Glutamatergic neuron (in vitro differentiated cells): Measurements from ENCODE around the gene CD3G. TPM values are rescaled to one million over a fixed set of nuclear protein-coding genes. Genes with fewer than 3 reads are reported as not detected.

ENCODE experiments used
- DNase-seq: peaks from one replicate; pipeline ENCODE4 v3.0.0; 2022
- H3K27ac Mint-ChIP-seq: one replicate; pipeline ENCODE4 v1.8.0; 2020; ENCODE audit warnings: mild to moderate bottlenecking, mixed read lengths, inconsistent platforms; ENCODE audit not compliant: unreplicated experiment
- H3K27me3 Mint-ChIP-seq: one replicate; pipeline ENCODE4 v1.8.0; 2020; ENCODE audit warnings: mild to moderate bottlenecking, moderate library complexity, mixed read lengths, inconsistent platforms; ENCODE audit not compliant: unreplicated experiment
- H3K36me3 Mint-ChIP-seq: one replicate; pipeline ENCODE4 v1.8.0; 2020; ENCODE audit warnings: mild to moderate bottlenecking, mixed read lengths, inconsistent platforms; ENCODE audit not compliant: unreplicated experiment
- H3K4me1 Mint-ChIP-seq: one replicate; pipeline ENCODE4 v1.8.0; 2020; ENCODE audit warnings: mild to moderate bottlenecking, low read depth, mixed read lengths, inconsistent platforms; ENCODE audit not compliant: unreplicated experiment
- H3K4me3 Mint-ChIP-seq: one replicate; pipeline ENCODE4 v1.8.0; 2020; ENCODE audit warnings: mild to moderate bottlenecking, mixed read lengths, inconsistent platforms; ENCODE audit not compliant: unreplicated experiment
- H3K9me3 Mint-ChIP-seq: one replicate; pipeline ENCODE4 v1.8.0; 2020; ENCODE audit warnings: mild to moderate bottlenecking, moderate library complexity, mixed read lengths, inconsistent platforms; ENCODE audit not compliant: unreplicated experiment
- CTCF ChIP-seq: fragments of 200-600 bp; sonication (generic); IDR thresholded peaks from one replicate; pipeline ENCODE4 v1.5.0; 2021; ENCODE audit not compliant: partially characterized antibody, unreplicated experiment
- total RNA-seq: library from RNA; stranded (reverse); fragmentation: NEBNext Ultra II Directional; extraction: Animal tissue kit (Norgen Biotek cat#: 25700); gene quantifications from one replicate; pipeline ENCODE4 v1.2.1, GENCODE V29; 2021; ENCODE audit not compliant: unreplicated experiment

The CD3G gene
- total RNA-seq, 1 donor from 2014 or later, result 0.39 TPM

DNA sequence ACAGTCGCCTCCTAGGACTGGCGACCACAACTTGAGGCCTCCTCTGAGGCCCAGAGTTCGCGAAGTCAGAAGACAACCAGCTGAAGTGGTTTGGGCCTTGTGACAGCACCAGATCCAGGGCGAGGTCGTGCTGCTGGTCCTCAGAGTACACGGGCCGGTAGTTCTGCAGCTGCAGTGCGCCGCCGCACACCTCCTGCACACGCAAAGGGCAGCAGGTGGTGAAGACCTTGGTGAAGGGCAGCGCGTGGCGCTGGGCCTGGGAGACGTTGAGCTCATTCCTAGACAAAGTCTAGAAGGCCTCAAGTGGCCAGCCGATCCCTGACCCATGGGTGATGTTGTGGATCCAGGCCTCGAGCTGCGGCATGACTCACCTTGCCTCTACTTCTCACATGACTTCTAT is 21.4 kb upstream of the CD3G start:
- DNase-seq, result no peak
- H3K27me3 Mint-ChIP-seq, result no peaks in the 10 kb centered on the region
- no peaks in the 10 kb centered on the region for H3K4me1 Mint-ChIP-seq
- H3K4me3 Mint-ChIP-seq, result no peak overlapping the region
- no peaks in the 10 kb centered on the region for H3K36me3 Mint-ChIP-seq
- no peak for TF ChIP-seq CTCF
- peaks cover 4% of the 10 kb centered on the region for H3K9me3 Mint-ChIP-seq
- no peak overlapping the region for H3K27ac Mint-ChIP-seq

DNA sequence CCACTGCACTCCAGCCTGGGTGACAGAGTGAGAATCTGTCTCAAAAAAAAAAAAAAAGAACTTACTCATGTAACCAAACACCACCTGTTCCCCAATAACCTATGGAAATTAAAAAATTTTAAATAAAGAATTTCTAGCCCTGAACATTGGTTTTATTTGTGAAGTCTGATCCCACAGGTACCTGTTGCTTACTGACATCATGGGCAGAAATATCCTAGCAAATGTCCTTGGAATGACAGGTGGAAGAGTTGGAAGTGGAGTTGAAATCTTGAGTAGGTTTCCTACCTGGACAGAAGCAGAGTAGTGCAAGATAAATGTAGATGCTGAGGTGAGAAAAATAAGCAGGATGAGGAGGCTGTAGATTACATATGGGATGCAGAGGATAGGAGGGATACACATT is 18.9 kb upstream of the CD3G start:
- Mint-ChIP-seq H3K9me3 (peaks cover 3% of the 10 kb centered on the region), H3K4me1 (no peaks in the 10 kb centered on the region), H3K4me3 (no peak overlapping the region), H3K36me3 (no peaks in the 10 kb centered on the region), H3K27me3 (no peaks in the 10 kb centered on the region), H3K27ac (no peak overlapping the region)
- DNase-seq, result no peak
- TF ChIP-seq CTCF, result no peak

- DNase-seq, result no peak
- H3K4me1 Mint-ChIP-seq, result no peaks in the 10 kb centered on the region
- no peak overlapping the region for H3K27ac Mint-ChIP-seq
- no peak overlapping the region for H3K4me3 Mint-ChIP-seq
- peaks cover 3% of the 10 kb centered on the region for H3K9me3 Mint-ChIP-seq
- H3K27me3 Mint-ChIP-seq, result no peaks in the 10 kb centered on the region
- H3K36me3 Mint-ChIP-seq, result no peaks in the 10 kb centered on the region
- no peak for TF ChIP-seq CTCF
These were observed 15.4 kb upstream of the CD3G start for GRCh38 chr11:118328745-118329144.

- Mint-ChIP-seq H3K36me3 (no peaks in the 10 kb centered on the region), H3K9me3 (peaks cover 1% of the 10 kb centered on the region), H3K27ac (no peak overlapping the region), H3K4me1 (no peaks in the 10 kb centered on the region), H3K4me3 (no peak overlapping the region), H3K27me3 (no peaks in the 10 kb centered on the region)
- no peak for DNase-seq
- TF ChIP-seq CTCF, result no peak
These were observed 9.4 kb upstream of the CD3G start for GRCh38 chr11:118334745-118335144.

DNA sequence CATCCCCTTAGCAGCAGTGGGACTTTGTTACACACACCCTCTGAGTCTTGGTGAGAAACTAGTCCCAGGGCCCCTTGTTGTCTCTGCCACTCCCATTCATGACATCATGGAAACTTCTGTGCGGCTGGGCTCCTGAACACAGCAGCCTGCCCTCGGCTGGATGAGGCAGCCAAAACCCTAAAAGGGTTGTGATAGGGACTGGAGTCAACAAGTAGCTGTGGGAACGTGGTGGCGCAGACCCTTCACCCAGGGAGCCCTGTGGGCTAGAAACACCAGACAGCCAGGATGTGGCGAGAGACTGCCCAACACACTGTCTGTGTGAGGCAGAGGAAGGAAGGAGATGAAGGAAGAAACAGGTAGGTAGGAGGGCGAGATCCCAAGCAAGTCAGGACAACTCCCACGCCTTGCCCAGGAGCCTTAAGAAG is 5.5 kb upstream of the CD3G start:
- H3K9me3 Mint-ChIP-seq, result peaks cover 1% of the 10 kb centered on the region
- H3K27me3 Mint-ChIP-seq, result no peaks in the 10 kb centered on the region
- no peaks in the 10 kb centered on the region for H3K36me3 Mint-ChIP-seq
- no peak for DNase-seq
- no peak overlapping the region for H3K27ac Mint-ChIP-seq
- no peak for TF ChIP-seq CTCF
- H3K4me3 Mint-ChIP-seq, result no peak overlapping the region
- no peaks in the 10 kb centered on the region for H3K4me1 Mint-ChIP-seq
